SU-DHL-6 (cell line): Measurements from ENCODE around the gene VAV3.

ENCODE experiments used
- EZH2phosphoT487 ChIP-seq: fragments of 200-600 bp; sonication (generic), shearing (Covaris generic); conservative IDR thresholded peaks from 2 replicates; pipeline ENCODE4 v1.6.1; 2018; ENCODE audit warnings: mild to moderate bottlenecking, antibody characterized with exemption, low read length, moderate library complexity, mixed read lengths
- TF ChIP-seq, protein P1 (sequence below): fragments of 200-600 bp; sonication (generic); IDR thresholded peaks from one replicate; pipeline ENCODE4 v1.5.1; 2017; ENCODE audit warnings: antibody characterized with exemption, mild to moderate bottlenecking, low read length, moderate library complexity; ENCODE audit not compliant: insufficient read depth, poor library complexity, severe bottlenecking

GRCh38 chr1:107979088-107979487 is 14.1 kb upstream of the VAV3 start:
- no peak for TF ChIP-seq EZH2phosphoT487
- TF ChIP-seq, protein P1, sequence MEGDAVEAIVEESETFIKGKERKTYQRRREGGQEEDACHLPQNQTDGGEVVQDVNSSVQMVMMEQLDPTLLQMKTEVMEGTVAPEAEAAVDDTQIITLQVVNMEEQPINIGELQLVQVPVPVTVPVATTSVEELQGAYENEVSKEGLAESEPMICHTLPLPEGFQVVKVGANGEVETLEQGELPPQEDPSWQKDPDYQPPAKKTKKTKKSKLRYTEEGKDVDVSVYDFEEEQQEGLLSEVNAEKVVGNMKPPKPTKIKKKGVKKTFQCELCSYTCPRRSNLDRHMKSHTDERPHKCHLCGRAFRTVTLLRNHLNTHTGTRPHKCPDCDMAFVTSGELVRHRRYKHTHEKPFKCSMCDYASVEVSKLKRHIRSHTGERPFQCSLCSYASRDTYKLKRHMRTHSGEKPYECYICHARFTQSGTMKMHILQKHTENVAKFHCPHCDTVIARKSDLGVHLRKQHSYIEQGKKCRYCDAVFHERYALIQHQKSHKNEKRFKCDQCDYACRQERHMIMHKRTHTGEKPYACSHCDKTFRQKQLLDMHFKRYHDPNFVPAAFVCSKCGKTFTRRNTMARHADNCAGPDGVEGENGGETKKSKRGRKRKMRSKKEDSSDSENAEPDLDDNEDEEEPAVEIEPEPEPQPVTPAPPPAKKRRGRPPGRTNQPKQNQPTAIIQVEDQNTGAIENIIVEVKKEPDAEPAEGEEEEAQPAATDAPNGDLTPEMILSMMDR, result no peak
